Caco-2 (cell line): ENCODE measurements around the gene DAB2IP. TPM values are rescaled to one million over a fixed set of nuclear protein-coding genes. Genes with fewer than 3 reads are reported as not detected.

Experiments used
- BruUV-seq: library from RNA; stranded (reverse); fragments of 400-500 nt; replicated peaks from 2 replicates; lab custom pipeline; 2021; lab: Mats Ljungman, UMichigan
- CTCF ChIA-PET: fragments of 300-600 bp; sonication (Branson Sonifier 250); formaldehyde crosslinking; loops from one replicate; lab custom pipeline; 2022; ENCODE audit warnings: antibody characterized with exemption; lab: Charles Lee
- POLR2A ChIA-PET: fragments of 300-600 bp; sonication (Branson Sonifier 250); formaldehyde crosslinking; loops from one replicate; lab custom pipeline; 2022; ENCODE audit warnings: antibody characterized with exemption; lab: Charles Lee
- DNase-seq, 2 experiments: peaks; one replicate each; pipeline versions ENCODE4 v3.0.0 to v3.0.0-alpha.2; 2020 to 2022
- H3K27me3 ChIP-seq: replicated peaks from 2 replicates; pipeline ENCODE4 v1.6.0; 2011; ENCODE audit warnings: low read length; ENCODE audit not compliant: control insufficient read depth, insufficient read depth
- H3K36me3 ChIP-seq: 2 replicates; pipeline ENCODE4 v1.5.1; 2011; ENCODE audit warnings: low read length; ENCODE audit not compliant: control insufficient read depth, insufficient read depth
- H3K4me1 ChIP-seq: fragments of 250-450 bp; sonication (Bioruptor Pico); 2 replicates; pipeline ENCODE4 v1.5.1; 2020; ENCODE audit warnings: mild to moderate bottlenecking
- H3K4me3 ChIP-seq: 2 replicates; pipeline ENCODE4 v1.5.1; 2011; ENCODE audit warnings: low read depth, mild to moderate bottlenecking, control low read depth, low read length
- H3K9me3 ChIP-seq: fragments of 250-450 bp; sonication (Bioruptor Pico); 2 replicates; pipeline ENCODE4 v1.5.1; 2020; ENCODE audit warnings: mild to moderate bottlenecking, moderate library complexity
- H3K27ac Mint-ChIP-seq: one replicate; pipeline ENCODE4 v1.8.0; 2022; ENCODE audit warnings: mixed read lengths; ENCODE audit not compliant: unreplicated experiment
- H3K27me3 Mint-ChIP-seq: one replicate; pipeline ENCODE4 v1.8.0; 2022; ENCODE audit warnings: mixed read lengths; ENCODE audit not compliant: insufficient read depth, unreplicated experiment
- H3K36me3 Mint-ChIP-seq: one replicate; pipeline ENCODE4 v1.8.0; 2022; ENCODE audit warnings: mild to moderate bottlenecking, mixed read lengths; ENCODE audit not compliant: insufficient read depth, unreplicated experiment
- H3K4me1 Mint-ChIP-seq: one replicate; pipeline ENCODE4 v1.8.0; 2022; ENCODE audit warnings: low read depth, mixed read lengths; ENCODE audit not compliant: unreplicated experiment
- H3K4me3 Mint-ChIP-seq: one replicate; pipeline ENCODE4 v1.8.0; 2022; ENCODE audit warnings: mild to moderate bottlenecking, moderate library complexity, mixed read lengths; ENCODE audit not compliant: unreplicated experiment
- H3K9me3 Mint-ChIP-seq: one replicate; pipeline ENCODE4 v1.8.0; 2022; ENCODE audit warnings: mixed read lengths; ENCODE audit not compliant: unreplicated experiment
- intact Hi-C: fragments of 100-400 bp; cut with micrococcal nuclease; formaldehyde crosslinking; loops from one replicate; pipeline ENCODE4 v1.10.0; 2022; ENCODE audit not compliant: unreplicated experiment
- total RNA-seq: library from RNA; stranded (reverse); gene quantifications from 2 replicates; pipeline ENCODE4 v1.2.3, GENCODE V29; 2022
- TF ChIP-seq, protein P1 (sequence below), 2 experiments: fragments of 200-600 bp in 1 of 2; IDR thresholded peaks; 1 replicate in 1 of 2; 2 replicates in 1 of 2; pipeline versions ENCODE4 v1.5.1 to v1.8.0; 2011 to 2022; ENCODE audit warnings: antibody characterized with exemption in 1 of 2, control low read depth in 1 of 2, inconsistent platforms in 1 of 2, low read depth in 1 of 2, low read length in 1 of 2, mild to moderate bottlenecking in 1 of 2, moderate library complexity in 1 of 2; ENCODE audit not compliant: insufficient read depth in 1 of 2, severe bottlenecking in 1 of 2, unreplicated experiment in 1 of 2

DAB2IP gene
- total RNA-seq, 1 experiment from 2014 or later, result 26.0 TPM

DNA sequence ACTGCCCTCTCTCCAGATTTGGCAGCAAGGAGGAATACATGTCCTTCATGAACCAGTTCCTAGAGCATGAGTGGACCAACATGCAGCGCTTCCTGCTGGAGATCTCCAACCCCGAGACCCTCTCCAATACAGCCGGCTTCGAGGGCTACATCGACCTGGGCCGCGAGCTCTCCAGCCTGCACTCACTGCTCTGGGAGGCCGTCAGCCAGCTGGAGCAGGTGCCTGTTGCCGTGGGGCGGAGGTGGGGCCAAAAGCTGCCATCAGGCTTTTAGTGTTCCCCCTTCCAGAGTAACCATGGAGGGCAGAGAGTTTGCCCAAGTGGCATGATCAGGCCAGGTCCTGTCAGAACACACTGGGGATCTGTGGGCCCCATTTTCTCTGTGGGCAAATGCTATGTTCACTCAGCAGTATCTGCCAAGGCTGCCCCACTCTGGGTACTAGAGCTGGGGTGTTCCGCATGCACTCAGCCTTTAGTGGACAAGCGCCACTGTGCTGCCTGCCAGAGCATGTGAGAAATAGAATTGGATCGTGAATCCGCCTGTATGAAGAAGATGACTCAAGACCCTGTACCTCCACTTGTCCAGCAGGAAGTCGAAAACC is 117.1 kb downstream of the DAB2IP start:
- no peak overlapping the region for H3K27ac Mint-ChIP-seq
- no peaks in the 10 kb centered on the region for H3K36me3 ChIP-seq
- intact Hi-C loops, result no loop called here
- H3K36me3 Mint-ChIP-seq, result peaks cover 22% of the 10 kb centered on the region
- H3K27me3 ChIP-seq, result no peaks in the 10 kb centered on the region
- no peak overlapping the region for H3K4me3 Mint-ChIP-seq
- BruUV-seq, result no TSS peak
- no peaks in the 10 kb centered on the region; the same call in 1 of the 2 replicates for H3K4me1 ChIP-seq
- H3K4me1 Mint-ChIP-seq, result peaks cover 6% of the 10 kb centered on the region
- ChIA-PET POLR2A (no interaction called here), CTCF (no interaction called here)
- H3K9me3 ChIP-seq, result no peaks in the 10 kb centered on the region
- DNase-seq, result no peak
- H3K27me3 Mint-ChIP-seq, result no peaks in the 10 kb centered on the region
- TF ChIP-seq, protein P1, sequence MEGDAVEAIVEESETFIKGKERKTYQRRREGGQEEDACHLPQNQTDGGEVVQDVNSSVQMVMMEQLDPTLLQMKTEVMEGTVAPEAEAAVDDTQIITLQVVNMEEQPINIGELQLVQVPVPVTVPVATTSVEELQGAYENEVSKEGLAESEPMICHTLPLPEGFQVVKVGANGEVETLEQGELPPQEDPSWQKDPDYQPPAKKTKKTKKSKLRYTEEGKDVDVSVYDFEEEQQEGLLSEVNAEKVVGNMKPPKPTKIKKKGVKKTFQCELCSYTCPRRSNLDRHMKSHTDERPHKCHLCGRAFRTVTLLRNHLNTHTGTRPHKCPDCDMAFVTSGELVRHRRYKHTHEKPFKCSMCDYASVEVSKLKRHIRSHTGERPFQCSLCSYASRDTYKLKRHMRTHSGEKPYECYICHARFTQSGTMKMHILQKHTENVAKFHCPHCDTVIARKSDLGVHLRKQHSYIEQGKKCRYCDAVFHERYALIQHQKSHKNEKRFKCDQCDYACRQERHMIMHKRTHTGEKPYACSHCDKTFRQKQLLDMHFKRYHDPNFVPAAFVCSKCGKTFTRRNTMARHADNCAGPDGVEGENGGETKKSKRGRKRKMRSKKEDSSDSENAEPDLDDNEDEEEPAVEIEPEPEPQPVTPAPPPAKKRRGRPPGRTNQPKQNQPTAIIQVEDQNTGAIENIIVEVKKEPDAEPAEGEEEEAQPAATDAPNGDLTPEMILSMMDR (IDR thresholded peaks at IDR 0.05; ENCODE audit: insufficient read depth in 1 of 2, low read depth in 1 of 2, low read length in 1 of 2, severe bottlenecking in 1 of 2, unreplicated experiment in 1 of 2), result no peak
- no peaks in the 10 kb centered on the region for H3K9me3 Mint-ChIP-seq
- no peak overlapping the region for H3K4me3 ChIP-seq

DNA sequence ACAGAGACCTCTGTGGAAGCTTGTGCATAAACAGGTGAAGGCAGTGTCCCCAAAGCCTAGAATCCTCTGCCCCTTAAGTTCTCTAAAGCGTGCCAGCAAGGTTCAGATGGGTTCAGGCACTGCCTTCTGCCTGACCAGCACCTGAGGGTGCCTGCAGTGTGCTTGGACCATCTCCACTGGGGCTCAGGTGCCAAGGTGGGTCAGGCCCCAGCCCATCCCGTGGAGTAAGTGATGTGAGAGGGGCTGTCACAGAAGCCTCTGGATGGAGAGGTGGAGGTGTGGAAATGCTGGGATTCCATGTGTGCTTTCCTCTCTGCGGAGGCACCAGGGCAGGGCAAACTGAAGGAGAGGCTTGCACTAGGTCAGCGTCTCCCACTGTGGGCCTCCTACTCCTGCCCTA is 118.5 kb downstream of the DAB2IP start:
- no peak overlapping the region for H3K27ac Mint-ChIP-seq

DNA sequence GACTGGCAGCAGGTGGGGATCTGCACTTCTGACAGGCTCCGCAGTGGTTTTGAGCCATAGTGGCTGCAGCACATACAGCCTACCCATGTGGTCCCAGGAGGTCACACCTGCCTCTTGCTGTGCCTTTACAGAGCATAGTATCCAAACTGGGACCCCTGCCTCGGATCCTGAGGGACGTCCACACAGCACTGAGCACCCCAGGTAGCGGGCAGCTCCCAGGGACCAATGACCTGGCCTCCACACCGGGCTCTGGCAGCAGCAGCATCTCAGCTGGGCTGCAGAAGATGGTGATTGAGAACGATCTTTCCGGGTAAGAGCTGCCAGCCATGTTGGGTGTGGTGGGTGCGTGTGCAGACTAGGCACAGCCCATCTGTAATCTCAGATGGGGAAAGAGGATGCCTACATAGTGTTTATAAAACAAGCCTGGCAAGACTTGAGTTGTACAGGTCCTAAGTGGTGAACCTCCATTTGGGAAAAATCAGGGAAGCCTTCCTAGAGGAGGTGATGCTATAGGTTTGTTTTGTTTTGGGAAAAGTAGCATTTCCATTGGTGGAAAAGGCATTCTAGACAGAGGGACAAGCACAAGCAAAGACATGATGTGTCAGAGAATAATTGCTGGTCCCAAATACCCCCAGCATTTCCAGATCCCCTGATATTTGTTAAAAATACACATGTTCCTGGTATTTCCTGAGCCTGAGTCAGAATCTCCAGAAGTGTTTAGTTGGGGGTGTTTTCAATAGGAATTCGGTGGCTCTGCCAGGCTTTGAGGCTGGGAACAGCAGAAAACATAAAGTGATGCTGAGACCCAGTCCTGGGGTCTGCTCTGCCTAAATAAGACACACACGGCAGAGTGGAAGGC is 119.2 kb downstream of the DAB2IP start:
- Mint-ChIP-seq H3K27me3 (no peaks in the 10 kb centered on the region), H3K27ac (no peak overlapping the region), H3K4me3 (no peak overlapping the region), H3K36me3 (peaks cover 22% of the 10 kb centered on the region), H3K9me3 (no peaks in the 10 kb centered on the region), H3K4me1 (no peaks in the 10 kb centered on the region)
- H3K4me3 ChIP-seq, result no peak overlapping the region
- CTCF ChIA-PET, result no interaction called here
- no peaks in the 10 kb centered on the region for H3K9me3 ChIP-seq
- DNase-seq, result no peak
- intact Hi-C loops, result no loop called here
- H3K36me3 ChIP-seq, result no peaks in the 10 kb centered on the region; the same call in 1 of the 2 replicates
- BruUV-seq, result no TSS peak
- TF ChIP-seq, protein P1 (IDR thresholded peaks at IDR 0.05; ENCODE audit: insufficient read depth in 1 of 2, low read depth in 1 of 2, low read length in 1 of 2, severe bottlenecking in 1 of 2, unreplicated experiment in 1 of 2), result no peak
- no peaks in the 10 kb centered on the region for H3K27me3 ChIP-seq
- H3K4me1 ChIP-seq, result no peaks in the 10 kb centered on the region
- POLR2A ChIA-PET, result no interaction called here

More for the DNA sequence above, 118.5 kb downstream of the DAB2IP start:
- no peak overlapping the region for H3K4me3 ChIP-seq
- H3K27me3 Mint-ChIP-seq, result no peaks in the 10 kb centered on the region
- POLR2A ChIA-PET, result no interaction called here
- intact Hi-C loops, result no loop called here
- TF ChIP-seq, protein P1 (IDR thresholded peaks at IDR 0.05; ENCODE audit: insufficient read depth in 1 of 2, low read depth in 1 of 2, low read length in 1 of 2, severe bottlenecking in 1 of 2, unreplicated experiment in 1 of 2), result no peak
- CTCF ChIA-PET, result no interaction called here
- no peaks in the 10 kb centered on the region; the same call in 1 of the 2 replicates for H3K36me3 ChIP-seq
- no peaks in the 10 kb centered on the region; the same call in 1 of the 2 replicates for H3K4me1 ChIP-seq
- H3K9me3 ChIP-seq, result no peaks in the 10 kb centered on the region
- peaks cover 22% of the 10 kb centered on the region for H3K36me3 Mint-ChIP-seq
- H3K9me3 Mint-ChIP-seq, result no peaks in the 10 kb centered on the region
- no TSS peak for BruUV-seq
- H3K4me1 Mint-ChIP-seq, result no peaks in the 10 kb centered on the region
- no peak overlapping the region for H3K4me3 Mint-ChIP-seq
- H3K27me3 ChIP-seq, result no peaks in the 10 kb centered on the region
- DNase-seq, result no peak
